A673 (cell line): ENCODE data around the gene LENG1.

Experiments
- EZH2 ChIP-seq: fragments of 200-600 bp; sonication (generic); IDR thresholded peaks from 2 replicates; pipeline ENCODE4 v1.6.1; 2017; ENCODE audit warnings: borderline replicate concordance, low read depth, mild to moderate bottlenecking, mixed read lengths, antibody characterized with exemption, low read length; ENCODE audit not compliant: poor library complexity, severe bottlenecking
- TF ChIP-seq, protein P1 (sequence below): fragments of 300-800, 200-600 bp; sonication (generic); conservative IDR thresholded peaks from 2 replicates; pipeline ENCODE4 v1.5.1; 2017; ENCODE audit warnings: low read depth, mild to moderate bottlenecking, antibody characterized with exemption, low read length, moderate library complexity, mixed read lengths

DNA sequence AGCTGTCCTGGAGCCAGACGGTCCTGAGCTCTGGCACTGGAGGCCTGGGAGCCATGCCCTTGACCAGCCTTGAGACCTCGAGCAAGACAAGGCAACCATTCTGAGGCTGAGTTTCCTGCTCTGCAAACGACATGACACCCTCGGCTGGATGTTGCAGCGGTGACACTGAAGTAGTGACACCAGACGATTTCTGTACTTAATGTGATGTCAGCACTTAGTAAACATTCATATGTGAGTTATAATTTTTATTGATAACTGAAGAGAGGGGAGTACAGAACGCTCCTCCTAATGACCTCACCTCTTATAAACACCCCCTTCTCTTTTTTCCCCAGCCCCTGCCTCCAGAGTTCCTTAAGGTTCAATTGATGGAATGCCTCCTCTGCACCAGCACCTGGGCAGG, 51.0 kb downstream of the LENG1 start:
- TF ChIP-seq, protein P1, sequence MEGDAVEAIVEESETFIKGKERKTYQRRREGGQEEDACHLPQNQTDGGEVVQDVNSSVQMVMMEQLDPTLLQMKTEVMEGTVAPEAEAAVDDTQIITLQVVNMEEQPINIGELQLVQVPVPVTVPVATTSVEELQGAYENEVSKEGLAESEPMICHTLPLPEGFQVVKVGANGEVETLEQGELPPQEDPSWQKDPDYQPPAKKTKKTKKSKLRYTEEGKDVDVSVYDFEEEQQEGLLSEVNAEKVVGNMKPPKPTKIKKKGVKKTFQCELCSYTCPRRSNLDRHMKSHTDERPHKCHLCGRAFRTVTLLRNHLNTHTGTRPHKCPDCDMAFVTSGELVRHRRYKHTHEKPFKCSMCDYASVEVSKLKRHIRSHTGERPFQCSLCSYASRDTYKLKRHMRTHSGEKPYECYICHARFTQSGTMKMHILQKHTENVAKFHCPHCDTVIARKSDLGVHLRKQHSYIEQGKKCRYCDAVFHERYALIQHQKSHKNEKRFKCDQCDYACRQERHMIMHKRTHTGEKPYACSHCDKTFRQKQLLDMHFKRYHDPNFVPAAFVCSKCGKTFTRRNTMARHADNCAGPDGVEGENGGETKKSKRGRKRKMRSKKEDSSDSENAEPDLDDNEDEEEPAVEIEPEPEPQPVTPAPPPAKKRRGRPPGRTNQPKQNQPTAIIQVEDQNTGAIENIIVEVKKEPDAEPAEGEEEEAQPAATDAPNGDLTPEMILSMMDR: no peak
- no peak for TF ChIP-seq EZH2
